Measurements from ENCODE around the gene RTP1.
A peak's percentile ranks its signal among the peaks of the same experiment; 100 is the strongest.

GRCh38 chr3:187236962-187237361 lies 39.7 kb downstream of the RTP1 start:
- TF ChIP-seq FOS (IDR thresholded peaks at IDR 0.05; ENCODE audit: low read depth, low read length) (no peak), RCOR1 (IDR thresholded peaks at IDR 0.05; ENCODE audit: insufficient replicate concordance, low read length) (no peak), CTCF (conservative IDR thresholded peaks at IDR 0.05; ENCODE audit: low read depth, low read length) (no peak), POLR2A (IDR thresholded peaks at IDR 0.05; ENCODE audit: low read depth, low read length) (no peak), SMC3 (IDR thresholded peaks at IDR 0.05; ENCODE audit: low read depth, low read length) (no peak), RAD21 (IDR thresholded peaks at IDR 0.05; ENCODE audit: low read length) (no peak), MAFK (IDR thresholded peaks at IDR 0.05; ENCODE audit: low read depth, low read length) (peak; percentile 81), CEBPB (IDR thresholded peaks at IDR 0.05; ENCODE audit: low read depth, low read length) (no peak), MAZ (IDR thresholded peaks at IDR 0.05; ENCODE audit: borderline replicate concordance, low read depth, low read length) (no peak)
- TF ChIP-seq, protein P1, sequence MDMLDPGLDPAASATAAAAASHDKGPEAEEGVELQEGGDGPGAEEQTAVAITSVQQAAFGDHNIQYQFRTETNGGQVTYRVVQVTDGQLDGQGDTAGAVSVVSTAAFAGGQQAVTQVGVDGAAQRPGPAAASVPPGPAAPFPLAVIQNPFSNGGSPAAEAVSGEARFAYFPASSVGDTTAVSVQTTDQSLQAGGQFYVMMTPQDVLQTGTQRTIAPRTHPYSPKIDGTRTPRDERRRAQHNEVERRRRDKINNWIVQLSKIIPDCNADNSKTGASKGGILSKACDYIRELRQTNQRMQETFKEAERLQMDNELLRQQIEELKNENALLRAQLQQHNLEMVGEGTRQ (IDR thresholded peaks at IDR 0.05; ENCODE audit: low read depth, low read length) = no peak

All from IMR-90 (cell line).